AG09309 (cell line): Measurements from ENCODE around the gene MRGPRX3.

Experiments used
- DNase-seq: peaks from one replicate; pipeline ENCODE4 v3.0.0-alpha.2; 2010; ENCODE audit warnings: low read depth
- H3K4me3 ChIP-seq: 2 replicates; pipeline ENCODE4 v1.5.1; 2011; ENCODE audit warnings: mild to moderate bottlenecking, low read depth, low read length, moderate library complexity; ENCODE audit not compliant: control insufficient read depth
- TF ChIP-seq, protein P1 (sequence below): IDR thresholded peaks from 2 replicates; pipeline ENCODE4 v1.5.1; 2011; ENCODE audit warnings: mild to moderate bottlenecking, low read depth, low read length, inconsistent platforms; ENCODE audit not compliant: insufficient read depth, control insufficient read depth; ENCODE audit errors: missing control alignments

Gene MRGPRX3

DNA sequence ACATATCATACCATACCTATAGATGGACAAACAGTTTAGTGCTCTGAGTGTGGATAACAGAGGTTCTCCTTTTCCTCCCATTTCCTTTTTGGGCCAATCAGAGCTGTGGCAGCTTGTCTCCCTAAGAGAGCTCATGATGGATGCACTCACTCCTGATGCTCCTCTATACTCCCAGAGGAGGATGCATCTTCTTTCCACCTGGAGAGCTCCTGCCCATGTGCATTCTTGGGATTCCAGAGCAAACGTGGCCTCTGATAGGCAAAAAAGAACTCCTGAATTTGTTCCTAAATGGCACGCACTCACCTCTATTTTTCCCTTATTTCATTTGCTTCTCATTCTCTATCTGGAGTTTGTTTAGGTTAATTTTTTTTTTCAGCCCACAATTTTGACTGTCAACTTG is 2.9 kb downstream of the MRGPRX3 start:
- TF ChIP-seq, protein P1, sequence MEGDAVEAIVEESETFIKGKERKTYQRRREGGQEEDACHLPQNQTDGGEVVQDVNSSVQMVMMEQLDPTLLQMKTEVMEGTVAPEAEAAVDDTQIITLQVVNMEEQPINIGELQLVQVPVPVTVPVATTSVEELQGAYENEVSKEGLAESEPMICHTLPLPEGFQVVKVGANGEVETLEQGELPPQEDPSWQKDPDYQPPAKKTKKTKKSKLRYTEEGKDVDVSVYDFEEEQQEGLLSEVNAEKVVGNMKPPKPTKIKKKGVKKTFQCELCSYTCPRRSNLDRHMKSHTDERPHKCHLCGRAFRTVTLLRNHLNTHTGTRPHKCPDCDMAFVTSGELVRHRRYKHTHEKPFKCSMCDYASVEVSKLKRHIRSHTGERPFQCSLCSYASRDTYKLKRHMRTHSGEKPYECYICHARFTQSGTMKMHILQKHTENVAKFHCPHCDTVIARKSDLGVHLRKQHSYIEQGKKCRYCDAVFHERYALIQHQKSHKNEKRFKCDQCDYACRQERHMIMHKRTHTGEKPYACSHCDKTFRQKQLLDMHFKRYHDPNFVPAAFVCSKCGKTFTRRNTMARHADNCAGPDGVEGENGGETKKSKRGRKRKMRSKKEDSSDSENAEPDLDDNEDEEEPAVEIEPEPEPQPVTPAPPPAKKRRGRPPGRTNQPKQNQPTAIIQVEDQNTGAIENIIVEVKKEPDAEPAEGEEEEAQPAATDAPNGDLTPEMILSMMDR, result no peak
- no peak for DNase-seq

DNA sequence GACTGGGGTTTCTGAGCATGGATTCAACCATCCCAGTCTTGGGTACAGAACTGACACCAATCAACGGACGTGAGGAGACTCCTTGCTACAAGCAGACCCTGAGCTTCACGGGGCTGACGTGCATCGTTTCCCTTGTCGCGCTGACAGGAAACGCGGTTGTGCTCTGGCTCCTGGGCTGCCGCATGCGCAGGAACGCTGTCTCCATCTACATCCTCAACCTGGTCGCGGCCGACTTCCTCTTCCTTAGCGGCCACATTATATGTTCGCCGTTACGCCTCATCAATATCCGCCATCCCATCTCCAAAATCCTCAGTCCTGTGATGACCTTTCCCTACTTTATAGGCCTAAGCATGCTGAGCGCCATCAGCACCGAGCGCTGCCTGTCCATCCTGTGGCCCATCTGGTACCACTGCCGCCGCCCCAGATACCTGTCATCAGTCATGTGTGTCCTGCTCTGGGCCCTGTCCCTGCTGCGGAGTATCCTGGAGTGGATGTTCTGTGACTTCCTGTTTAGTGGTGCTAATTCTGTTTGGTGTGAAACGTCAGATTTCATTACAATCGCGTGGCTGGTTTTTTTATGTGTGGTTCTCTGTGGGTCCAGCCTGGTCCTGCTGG is 4.9 kb downstream of the MRGPRX3 start:
- DNase-seq, result no peak
- TF ChIP-seq, protein P1, result no peak
- no peak overlapping the region for H3K4me3 ChIP-seq

More for the DNA sequence above, 2.9 kb downstream of the MRGPRX3 start:
- no peak overlapping the region for H3K4me3 ChIP-seq

DNA sequence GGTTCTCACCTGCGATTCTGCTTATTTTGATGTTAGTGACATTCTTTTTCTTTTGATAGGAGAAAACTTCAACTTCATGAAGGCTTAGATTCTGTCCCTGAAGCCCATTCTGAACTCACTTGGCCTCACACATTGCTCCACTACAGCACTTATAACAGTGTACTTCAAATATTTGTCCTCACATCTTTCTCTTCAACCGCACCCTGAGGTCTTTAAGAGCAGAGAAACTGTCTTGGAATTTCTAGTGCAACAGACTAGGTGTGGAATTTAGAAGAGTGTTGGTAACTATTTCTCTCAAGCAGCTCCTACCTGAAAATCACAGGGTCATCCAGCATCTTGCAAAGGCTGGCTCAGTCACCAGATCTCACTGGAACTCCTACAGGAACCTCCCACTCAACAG is 7.8 kb downstream of the MRGPRX3 start:
- no peak overlapping the region for H3K4me3 ChIP-seq
- no peak for DNase-seq
- TF ChIP-seq, protein P1, result no peak

DNA sequence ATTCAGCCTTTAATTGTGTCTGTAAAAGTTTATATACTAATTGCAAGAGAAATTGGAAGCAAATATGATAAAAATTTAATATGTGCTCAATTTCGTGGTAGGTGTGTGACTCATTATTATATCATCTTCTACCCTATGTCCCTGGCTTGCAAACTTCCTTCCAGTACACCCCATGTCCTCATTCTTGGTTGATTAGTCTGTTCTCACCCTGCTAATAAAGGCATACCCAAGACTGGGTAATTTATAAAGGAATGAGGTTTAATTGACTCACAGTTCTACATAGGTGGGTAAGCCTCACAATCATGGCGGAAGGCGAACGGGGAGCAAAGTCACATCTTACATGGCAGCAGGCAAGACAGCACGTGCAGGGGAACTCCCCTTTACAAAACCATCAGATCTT is 11.9 kb downstream of the MRGPRX3 start:
- TF ChIP-seq, protein P1, result no peak
- H3K4me3 ChIP-seq, result no peak overlapping the region
- no peak for DNase-seq

DNA sequence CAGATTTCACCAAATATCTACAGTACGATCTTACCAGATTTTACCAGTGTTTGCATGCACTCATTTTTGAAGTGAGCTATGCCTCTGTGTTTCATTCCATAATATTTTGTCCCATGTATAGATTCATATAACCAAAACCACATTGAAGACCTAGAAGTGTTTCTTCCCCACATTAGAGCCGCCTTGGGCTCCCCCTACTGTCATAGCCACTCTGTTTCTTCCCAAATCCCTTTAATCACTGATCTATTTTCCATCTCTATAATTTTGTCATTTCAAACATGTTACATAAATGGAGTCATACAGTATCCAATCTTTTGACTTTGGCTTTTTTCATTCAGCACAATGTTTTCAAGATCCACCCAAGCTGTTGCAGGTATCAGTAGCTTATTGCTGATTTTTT is 12.7 kb downstream of the MRGPRX3 start:
- TF ChIP-seq, protein P1, result peak; percentile 5
- H3K4me3 ChIP-seq, result no peak overlapping the region
- no peak for DNase-seq

DNA sequence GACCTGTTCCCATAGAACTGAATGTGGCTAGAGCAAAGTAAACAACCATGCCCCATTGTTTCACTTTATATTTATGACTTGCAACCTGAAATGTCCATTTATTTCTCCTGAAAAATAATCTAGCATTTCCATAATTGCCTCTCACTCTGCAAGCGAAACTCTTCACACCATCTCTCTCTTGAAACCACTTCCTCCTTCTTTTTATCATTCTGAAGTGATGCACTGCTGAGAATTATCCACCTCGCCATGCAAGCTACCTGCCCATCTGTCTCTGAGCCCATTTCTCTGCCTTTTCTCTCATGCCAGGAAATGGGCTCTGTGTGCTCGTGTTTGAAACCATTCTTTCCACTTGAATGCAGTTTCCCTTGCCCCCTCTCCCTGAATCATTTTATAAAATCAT is 13.5 kb downstream of the MRGPRX3 start:
- H3K4me3 ChIP-seq, result no peak overlapping the region
- DNase-seq, result no peak
- TF ChIP-seq, protein P1, result no peak

DNA sequence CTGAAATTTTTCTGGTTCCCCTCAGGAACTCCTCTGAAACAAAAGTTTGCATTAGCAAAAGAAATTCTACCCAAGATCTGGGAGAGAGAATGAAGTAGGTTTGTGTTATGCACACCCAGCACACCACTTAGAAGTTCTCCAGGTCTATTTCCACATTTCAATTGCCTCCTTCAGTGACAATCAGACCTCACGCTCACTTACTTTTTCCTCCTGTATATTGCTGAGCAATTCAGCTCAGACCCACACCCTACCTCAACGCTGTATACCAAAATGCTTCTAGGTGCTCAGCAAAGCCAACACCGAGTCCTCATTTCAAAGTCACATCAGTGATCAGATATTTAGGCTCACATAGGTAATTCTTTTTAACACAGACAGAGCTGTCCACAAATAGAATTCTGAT is 19.2 kb downstream of the MRGPRX3 start:
- no peak overlapping the region for H3K4me3 ChIP-seq
- TF ChIP-seq, protein P1, result no peak
- DNase-seq, result no peak
